ENCODE results near the gene TMEM106C. TPM values are rescaled to one million over a fixed set of nuclear protein-coding genes. Genes with fewer than 3 reads are reported as not detected.

Gene TMEM106C
- total RNA-seq, 1 experiment from 2014 or later = 133 TPM

DNA sequence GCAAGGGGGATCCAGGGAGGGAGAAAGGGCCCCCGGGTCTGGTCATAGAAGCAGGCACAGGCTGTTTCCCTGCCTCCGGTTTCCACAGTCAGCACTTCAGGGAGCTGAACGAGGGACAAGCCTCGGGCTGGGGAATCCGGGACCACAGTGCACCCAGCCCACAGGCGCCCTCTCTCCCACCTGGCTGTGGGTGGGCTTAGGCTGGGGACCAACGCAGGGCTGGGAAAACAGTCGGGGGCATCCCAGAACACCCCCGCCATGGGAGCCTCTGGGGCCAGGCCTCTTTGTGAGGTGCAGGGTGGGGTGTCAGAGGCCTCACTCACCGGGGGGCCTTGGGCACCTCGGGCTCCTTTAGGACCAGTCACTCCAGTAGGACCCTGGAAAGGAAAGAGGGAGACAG is 16.3 kb downstream of the TMEM106C start:
- no peak for DNase-seq (ENCODE audit: low read depth)

DNA sequence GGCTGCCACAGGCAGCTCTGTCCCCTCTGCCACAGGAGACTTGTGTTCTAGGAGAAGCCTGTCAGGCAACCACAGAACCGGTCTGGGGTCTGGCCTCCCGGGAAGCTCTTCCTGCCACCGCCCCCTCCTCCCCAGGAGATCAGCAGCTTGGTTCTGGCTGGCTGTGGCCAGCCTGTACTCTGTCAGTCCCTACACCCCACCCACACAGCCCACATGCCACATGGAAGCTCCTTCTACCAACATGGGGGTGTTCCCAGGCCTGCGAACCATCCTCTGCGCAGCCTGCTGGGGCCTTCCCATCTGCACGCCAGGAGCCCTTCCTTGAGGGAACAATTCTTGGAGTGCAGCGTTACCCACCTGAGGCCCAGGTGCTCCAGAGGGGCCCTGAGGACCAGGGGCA is 16.8 kb downstream of the TMEM106C start:
- DNase-seq (ENCODE audit: low read depth) = no peak

DNA sequence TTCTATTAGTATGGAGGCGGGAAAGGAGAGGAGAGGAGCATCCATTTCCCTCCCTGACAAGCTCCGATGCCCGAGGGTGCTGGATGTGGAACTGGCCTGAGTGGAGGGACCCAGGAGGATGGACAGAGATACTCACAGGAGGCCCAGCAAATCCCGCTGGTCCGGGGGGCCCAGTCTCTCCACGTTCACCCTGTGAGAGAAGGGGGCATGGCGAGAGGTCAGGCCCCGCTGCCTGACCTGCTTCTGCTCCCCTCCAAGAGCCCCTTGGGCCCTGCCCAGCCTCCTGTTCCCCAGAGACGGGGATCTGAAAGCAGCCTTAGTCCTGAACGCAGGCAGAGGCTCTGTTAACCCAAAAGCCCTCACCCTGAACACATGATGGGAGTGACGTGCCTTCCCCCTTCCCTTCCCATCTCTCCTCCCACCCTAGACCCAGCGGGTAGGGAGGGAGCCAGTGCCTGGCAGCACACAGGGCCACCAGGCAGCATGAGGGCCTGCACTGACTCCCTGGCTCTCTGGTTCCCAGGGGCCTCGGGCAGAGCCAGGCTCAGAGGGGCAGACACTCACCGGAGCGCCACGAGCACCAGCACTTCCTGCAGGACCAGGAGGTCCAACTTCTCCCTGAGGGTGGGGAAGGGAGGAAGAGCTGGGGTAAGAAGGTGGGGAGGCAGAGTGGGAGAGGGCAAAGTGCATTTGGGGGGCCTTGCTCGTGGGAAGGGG is 17.5 kb downstream of the TMEM106C start:
- no peak for DNase-seq (ENCODE audit: low read depth)

DNA sequence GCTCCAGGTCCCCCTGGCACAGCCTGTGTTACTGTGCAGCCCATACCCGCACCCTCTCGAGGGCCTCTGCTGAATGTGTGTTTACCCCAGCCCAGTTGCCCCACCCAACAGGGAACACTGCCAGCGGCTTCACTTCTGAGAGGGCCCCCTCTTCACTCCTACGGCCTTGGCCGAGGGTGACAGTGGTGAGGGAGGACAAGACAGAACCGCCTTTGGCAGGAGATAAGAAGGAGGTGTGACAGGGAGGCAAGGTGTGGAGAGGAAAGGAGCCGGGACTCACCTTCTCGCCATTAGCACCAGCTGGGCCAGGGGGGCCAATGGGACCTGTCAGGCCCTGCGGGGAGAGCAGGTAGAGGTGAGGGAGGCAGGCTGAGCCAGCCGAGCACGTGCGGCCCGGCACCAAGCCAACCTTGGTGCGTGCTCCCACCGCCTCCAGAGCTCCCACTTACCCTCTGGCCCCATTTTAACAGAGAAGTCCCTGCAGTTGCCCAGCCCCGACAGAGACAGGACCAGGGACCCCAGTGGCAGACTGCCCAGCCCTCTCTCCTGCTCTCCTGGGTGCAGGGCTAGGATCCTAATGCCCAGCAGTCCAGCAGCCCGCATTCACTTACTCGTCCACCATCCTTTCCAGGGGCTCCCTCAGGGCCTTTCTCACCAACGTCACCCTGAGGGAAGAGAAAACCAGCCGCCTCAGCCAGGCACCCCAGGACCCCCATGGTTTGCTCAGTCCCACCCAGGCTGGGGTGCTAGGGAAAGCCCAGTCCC is 18.3 kb downstream of the TMEM106C start:
- no peak for DNase-seq (ENCODE audit: low read depth)

DNA sequence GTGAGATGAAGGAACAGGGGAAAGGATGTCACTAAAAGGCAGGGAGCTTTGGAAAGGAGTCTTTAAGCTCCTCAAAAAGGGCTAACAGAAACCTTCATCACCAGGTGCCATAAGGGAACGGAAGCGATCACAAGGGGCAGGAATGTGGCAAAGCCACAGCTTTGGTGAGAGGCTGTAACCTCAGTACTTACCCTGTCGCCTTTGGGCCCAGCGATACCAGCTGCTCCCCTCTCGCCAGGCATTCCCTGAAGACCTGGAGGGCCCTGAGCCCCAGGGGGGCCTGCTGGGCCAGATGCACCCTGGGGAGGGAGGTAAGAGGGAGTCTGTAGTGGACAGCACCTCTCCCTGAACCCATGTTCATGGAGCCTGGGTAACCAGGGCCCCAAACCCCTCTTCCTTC is 18.9 kb downstream of the TMEM106C start:
- no peak for DNase-seq (ENCODE audit: low read depth)

DNA sequence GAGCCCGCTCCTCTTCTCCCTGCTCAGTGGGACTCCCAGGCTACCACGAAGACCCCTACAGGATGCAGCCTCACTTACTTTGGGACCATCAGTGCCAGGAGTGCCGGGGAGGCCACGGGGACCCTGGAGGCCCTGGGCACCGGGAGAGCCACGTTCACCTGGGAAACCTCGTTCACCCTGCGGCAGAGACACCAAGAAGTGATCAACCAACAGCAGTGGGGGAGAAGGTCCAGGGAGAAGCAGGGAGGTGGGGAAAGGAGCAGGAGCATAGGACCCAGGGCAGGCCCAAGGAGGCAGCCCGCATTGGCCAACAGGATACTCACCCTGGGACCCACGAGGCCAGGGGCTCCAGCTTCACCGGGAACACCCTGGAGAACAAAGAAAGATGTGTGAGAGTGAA is 19.4 kb downstream of the TMEM106C start:
- DNase-seq (ENCODE audit: low read depth) = no peak

DNA sequence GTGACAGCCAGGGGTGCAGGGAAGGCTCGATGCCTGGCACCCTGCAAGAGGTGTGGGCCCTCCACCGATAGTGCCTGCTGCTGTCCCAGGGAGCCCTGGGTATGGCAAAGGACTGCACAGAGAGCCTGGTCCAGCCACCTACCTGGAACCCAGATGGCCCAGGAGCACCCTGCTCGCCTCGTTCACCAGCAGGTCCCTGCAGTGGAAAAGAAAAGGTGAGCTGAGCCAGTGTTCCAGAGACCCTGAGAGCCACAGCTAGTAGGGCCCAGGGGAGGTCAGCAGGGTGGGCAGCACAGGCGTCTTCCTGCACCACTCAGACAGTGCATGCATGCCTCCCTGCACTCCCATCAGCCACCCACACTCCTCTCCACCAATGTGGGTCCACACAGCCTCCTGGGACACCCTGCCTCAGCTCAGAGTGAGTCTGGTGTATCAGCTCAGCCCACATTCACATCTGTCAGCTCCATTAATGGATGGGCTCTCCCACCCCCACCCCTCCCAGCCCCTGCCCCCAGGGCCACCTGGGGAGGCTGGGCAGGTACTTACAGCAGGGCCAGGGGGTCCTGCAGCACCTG is 20.2 kb downstream of the TMEM106C start:
- DNase-seq (ENCODE audit: low read depth) = no peak

DNA sequence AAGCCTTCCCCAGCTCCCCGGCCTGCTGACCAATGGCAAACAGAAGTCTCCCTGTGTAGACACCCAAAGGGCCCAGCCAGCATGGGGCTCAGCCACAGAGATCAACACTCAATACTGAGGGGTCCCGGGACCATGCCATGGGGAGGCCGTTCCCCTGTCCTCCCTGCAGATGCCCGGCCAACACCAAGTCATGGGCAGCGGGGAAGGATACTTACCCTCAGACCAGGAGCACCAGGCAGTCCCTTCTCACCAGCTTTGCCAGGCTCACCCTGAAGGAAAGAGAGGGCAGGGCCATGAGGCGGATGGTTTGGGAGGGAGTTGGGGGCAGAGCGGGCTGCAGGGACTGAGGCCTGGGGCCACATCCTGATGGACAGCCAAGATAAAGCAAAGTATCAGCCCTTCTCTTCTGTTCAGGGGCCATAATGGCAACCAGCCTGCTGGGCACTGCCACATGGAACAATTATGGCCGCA is 21.0 kb downstream of the TMEM106C start:
- DNase-seq (ENCODE audit: low read depth) = no peak

DNA sequence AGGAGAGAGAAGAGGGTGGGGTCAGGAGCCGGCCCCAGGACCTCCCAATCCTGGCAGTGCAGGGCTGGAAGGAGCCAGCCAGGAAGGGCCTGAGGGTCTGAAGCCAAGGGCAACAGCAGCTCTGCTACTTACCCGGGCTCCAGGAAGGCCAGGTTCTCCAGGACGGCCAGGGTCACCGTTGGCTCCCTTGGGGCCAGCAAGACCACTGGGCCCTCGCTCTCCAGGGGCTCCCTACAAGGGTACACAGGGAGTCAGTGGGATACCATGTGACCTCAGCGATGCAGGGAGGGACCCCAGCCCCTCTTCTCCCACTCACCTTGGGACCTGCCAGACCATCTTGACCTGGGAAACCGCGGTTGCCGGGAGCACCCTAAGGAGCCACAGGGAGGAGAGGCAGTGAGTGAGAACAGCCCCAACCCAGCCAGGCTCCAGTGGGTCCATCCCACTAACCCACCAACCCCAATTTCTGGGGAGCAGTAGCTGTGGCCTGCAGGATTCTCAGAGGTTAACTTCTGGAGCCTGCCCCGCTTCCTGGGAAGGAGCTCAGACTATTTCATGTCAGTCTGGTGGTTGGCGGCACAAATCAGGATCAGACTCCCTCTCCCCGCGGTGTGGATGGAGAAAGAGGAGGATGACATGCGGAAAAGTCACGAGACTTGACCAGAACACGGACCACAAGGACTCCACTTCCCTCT is 22.3 kb downstream of the TMEM106C start:
- DNase-seq (ENCODE audit: low read depth) = no peak

DNA sequence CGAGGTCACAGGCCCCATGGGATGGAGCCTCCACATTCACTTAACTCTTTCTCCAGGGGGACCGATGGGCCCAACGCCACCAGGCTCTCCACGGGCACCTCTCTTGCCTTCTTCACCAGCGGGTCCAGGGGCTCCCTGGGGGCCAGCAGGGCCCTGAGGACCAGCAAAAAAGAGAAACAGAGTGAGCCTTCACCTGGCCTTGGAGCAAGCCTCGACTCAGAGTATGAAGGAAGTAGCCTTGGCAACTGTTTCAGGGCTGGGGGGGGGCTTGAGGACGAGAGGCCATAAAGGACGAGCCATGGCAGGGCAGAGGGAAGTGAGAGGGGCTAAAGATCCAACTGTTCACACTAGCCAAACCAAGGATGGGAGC is 22.9 kb downstream of the TMEM106C start:
- no peak for DNase-seq (ENCODE audit: low read depth)

DNA sequence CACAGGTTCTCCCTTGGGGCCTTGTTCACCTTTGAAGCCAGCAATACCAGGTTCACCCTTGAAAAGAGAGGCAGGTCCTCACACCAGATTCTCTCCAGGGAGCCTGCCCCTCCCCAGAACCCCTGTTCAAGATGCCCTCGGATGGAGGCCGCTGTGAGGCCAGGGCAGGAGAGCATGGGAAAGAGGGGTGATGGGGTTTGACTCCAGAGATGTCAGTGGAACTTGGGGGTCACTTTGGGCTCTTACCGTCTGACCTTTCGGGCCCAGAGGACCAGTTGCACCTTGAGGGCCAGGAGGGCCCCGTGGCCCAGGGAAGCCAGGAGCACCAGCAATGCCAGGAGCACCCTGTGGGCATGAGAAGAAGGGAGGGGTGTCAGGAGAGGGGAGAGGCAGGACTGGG is 23.4 kb downstream of the TMEM106C start:
- DNase-seq (ENCODE audit: low read depth) = no peak

DNA sequence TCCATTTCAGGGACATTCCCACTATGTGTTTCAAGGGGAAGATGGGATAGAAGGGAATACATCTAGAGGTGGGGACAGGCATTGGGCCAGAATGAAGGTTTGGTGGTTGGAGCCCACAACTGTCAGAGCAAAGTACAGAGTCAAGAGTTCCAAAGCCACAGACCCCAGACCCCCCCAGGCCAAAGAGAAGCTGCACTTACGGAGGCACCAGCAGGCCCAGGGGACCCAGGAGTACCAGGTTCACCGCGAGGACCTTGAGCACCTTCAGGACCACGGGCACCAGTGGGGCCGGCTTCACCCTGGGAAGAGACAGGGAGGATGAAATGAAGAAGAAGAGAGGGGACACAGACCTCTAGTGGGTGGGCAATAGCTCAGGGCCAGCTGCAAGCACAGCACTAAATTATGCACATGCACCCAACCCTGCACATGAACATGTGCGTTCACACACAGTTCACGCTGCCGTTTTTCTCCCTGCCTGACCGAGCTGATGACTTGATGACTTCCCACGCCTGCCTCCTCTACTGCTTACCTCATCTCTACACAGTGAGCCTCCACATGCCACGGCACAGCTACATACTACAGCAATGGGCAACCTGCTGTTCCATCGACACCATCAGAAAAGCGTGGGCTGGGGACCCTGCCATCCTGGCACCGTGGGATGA is 24.1 kb downstream of the TMEM106C start:
- DNase-seq (ENCODE audit: low read depth) = no peak

DNA sequence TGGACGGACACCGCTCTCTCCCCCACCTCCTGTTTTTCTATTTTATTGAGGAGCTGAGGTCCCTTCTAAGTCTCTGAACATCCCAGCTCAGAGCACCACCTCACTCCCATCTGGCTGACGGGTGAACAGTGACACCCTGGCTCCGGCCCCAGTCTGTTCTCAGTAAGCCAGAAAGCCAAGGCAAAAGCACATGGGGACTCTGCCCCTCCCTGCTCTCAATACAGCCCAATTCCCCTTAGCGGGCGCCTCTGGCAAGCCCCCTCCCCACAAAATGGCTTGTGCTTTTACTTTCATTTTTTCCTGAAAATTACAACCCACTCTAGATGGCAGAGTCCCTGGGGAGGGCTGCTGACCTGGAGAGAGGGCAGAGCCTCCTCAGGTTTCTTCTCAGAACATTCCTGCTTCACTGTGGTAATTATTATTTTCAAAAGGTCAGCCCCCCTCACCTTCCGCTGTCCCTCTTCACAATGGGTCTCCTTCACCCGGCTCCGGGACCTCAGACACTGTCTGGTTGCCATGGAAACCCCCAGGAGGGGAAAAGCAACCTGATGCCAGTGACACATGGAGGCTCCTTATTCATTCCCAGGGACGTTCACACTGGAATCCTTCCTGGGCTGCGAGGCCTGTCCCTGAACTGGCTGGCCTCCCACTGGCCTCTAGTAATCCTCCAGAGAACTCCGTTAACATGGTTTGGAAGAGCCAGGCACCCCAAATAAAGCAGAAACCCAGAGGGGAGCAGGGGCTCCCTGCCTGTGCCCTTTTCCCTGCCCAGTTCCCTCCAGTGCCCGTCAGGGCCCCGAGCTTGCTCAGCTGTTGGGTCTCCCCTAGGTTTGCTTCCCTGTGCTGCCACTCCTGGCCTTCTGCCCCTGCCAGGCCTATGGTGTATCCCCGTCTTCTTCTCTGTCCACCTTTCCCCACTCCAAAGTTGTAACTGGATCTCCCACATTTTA is 25.0 kb downstream of the TMEM106C start:
- DNase-seq (ENCODE audit: low read depth) = peak; percentile 59

DNA sequence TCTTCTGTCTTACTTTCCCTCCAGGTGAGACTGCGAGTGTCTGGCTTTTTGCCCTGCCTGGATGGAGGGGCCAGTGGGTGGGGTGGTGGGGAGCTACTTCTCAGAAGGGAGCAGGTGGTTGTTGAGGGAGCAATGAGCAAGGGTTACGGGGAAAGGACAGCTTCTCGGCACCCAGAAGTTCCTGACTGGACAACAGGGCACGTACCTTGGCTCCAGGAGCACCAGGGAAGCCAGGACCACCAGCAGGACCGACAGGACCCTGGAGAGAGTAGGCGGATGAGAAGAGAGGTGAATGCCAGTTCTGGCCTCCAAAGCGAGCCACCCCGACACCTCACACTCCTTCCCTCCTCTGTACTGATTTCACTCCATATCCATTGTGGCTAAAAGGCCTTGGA is 25.6 kb downstream of the TMEM106C start:
- DNase-seq (ENCODE audit: low read depth) = no peak

DNA sequence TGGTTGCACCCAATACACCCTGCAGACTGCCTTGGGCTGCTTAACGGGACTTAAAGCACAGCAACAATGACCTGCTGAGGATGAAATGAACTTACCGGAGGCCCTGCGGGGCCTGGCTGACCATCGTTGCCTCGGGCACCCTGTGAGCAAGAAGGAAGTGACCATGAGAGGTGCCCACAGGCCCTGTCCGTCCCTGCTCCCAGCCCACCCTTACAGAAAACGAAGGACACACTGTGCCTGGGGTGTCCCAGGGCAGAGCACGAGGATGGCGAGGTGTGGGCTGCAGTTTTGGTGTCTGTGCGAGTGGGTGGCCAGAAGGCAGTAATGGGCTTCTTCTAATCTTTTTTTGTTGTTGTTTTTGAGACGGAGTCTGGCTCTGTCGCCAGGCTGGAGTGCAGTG is 26.3 kb downstream of the TMEM106C start:
- DNase-seq (ENCODE audit: low read depth) = no peak

DNA sequence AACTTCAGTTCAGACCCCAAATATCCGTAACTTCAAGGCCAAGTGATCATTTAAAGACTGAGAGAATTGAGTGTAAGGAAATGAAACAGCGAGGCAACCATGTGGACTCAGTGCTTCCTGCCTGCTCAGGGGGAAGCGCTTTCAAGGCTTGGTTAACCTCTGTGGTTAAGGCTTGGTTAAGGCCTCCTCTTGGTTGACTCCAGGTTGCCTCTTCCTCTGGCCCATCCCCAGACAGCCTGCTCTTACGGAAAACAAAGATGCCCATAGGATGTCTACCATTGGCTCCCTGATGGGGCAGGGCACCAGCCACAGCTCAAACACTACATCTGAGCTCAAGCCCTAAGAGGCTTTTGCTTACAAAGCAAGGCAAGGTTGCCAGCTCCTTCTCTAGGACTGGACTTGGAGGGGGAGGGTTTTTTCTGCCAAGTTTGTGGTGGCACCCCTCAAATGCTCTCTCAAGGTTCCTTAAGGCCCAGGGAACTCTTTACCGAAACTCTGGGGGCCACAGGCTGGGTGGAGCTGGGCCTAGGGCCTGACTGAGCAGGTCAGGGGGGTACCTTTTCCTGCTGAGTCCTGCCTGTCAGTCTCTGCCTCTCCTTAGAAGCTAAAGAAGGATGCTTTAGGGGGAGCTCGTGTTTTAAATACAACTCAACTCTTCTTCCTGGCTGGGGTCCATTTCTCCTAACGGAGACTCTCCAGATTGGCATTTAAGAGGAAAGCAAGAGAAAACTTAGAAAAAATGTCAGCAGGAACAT is 27.1 kb downstream of the TMEM106C start:
- no peak for DNase-seq (ENCODE audit: low read depth)

DNA sequence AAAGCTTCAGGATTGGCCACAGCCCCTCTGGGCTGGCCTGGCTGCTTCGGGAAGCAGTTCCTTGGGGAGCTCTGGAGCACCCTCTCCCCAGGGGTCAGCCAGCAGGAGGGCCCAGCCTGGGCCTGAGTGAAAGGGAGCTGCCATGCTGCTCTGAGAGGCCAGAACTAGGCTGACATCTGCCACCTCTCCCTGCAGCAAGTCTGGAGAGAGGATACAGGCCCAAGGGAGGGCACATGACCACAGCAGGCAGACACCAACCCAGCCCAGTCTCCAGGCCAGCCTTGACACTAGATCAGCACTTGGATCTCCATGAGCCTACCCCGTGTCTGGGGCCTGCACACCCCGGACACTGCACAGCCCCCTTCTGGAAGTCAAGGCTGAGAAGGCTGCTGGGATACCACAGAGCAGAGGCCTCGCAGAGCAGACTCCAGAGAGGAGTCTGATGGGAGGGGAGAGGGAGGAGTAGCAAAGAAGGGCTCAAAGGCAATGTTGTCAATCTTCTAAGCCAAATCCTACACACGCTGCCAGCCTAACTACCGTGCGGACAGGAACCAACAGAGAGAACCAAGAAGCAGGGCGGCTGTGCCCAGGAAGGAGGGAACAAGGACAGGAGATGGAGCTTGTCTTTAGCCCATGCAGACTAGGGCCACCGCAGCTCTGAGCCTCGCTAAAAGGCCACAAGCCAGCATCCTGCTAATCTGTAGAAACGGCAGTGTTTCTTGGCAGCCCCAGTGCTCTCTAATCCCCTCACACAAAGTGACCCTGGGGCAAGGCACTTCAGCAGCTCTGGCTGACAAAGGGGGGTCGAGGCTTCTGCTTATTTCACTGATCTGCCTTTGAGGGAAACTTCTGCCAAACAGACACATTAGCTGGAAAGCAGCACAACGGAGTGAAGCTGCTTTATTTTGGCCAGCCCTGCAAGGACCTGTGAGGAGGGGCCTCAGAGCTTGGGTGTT is 28.0 kb downstream of the TMEM106C start:
- DNase-seq (ENCODE audit: low read depth) = no peak

DNA sequence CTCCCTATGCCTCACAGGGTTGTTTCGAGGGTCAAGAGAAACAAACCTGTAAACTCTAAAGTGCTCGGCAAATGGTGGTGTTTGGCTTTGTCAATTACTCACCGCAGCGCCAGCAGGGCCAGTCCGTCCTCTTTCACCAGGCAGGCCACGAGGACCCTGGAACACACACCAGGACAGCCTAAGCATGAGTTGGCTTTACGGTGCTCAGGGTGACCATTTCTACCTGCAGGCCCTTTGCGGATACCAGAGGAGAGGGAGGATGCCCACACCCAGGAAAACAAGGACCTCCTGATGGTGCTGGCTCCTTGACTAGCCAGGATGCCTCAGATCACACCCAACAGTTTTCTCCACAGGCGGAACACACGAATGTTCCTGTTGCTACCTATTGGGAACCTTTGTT is 29.4 kb downstream of the TMEM106C start:
- DNase-seq (ENCODE audit: low read depth) = no peak

Measured in HT1080 (cell line).